NB4 (cell line): ENCODE data around the gene SPTBN2.

Experiments
- MYC ChIP-seq: IDR thresholded peaks from 2 replicates; pipeline ENCODE4 v1.6.1; 2011; ENCODE audit warnings: low read depth, low read length
- POLR2A ChIP-seq: IDR thresholded peaks from 2 replicates; pipeline ENCODE4 v1.6.1; 2011; ENCODE audit warnings: mild to moderate bottlenecking; ENCODE audit not compliant: insufficient read length; ENCODE audit errors: extremely low read depth
- TF ChIP-seq, protein P1 (sequence below): IDR thresholded peaks from one replicate; pipeline ENCODE4 v1.5.1; 2012; ENCODE audit warnings: low read depth, low read length

DNA sequence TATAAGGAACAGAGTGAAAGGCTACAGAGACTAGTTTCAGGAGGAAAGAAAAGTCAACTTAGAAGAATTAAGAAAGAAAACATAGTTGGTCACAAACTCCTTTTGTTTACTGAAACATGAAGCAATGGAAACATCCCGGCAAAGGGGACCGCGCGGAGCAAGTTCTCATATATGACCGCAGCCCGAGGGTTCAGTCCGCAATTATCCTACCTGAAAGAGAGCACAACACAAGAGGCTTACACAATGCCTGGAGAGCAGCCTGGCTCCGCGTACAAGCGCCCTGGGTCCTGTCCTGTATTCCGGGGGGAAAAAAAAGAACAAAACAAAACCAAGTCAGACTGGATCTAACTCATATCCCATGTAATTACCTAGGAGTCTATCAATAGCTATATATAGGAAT, 63.6 kb downstream of the SPTBN2 start:
- TF ChIP-seq POLR2A, result no peak
- TF ChIP-seq, protein P1, sequence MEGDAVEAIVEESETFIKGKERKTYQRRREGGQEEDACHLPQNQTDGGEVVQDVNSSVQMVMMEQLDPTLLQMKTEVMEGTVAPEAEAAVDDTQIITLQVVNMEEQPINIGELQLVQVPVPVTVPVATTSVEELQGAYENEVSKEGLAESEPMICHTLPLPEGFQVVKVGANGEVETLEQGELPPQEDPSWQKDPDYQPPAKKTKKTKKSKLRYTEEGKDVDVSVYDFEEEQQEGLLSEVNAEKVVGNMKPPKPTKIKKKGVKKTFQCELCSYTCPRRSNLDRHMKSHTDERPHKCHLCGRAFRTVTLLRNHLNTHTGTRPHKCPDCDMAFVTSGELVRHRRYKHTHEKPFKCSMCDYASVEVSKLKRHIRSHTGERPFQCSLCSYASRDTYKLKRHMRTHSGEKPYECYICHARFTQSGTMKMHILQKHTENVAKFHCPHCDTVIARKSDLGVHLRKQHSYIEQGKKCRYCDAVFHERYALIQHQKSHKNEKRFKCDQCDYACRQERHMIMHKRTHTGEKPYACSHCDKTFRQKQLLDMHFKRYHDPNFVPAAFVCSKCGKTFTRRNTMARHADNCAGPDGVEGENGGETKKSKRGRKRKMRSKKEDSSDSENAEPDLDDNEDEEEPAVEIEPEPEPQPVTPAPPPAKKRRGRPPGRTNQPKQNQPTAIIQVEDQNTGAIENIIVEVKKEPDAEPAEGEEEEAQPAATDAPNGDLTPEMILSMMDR, result no peak
- no peak for TF ChIP-seq MYC
